Body of pancreas (tissue), 4 donors: ENCODE data around the gene NMT2.

Experiments used
- POLR2A ChIP-seq, 3 donors: fragments of 450-650 bp; IDR thresholded peaks; one replicate each; pipeline ENCODE4 v1.6.1; 2016; ENCODE audit warnings: antibody characterized with exemption in 3 of 3, mild to moderate bottlenecking in 2 of 3
- TF ChIP-seq, protein P1 (sequence below), 7 experiments: fragments of 450-650 bp in 4 of 7; fragments of 200-600 bp in 3 of 7; sonication (generic) in 3 of 7; IDR thresholded peaks; one replicate each; pipeline ENCODE4 v1.5.1; 2016 to 2019; ENCODE audit warnings: antibody characterized with exemption in 7 of 7

DNA sequence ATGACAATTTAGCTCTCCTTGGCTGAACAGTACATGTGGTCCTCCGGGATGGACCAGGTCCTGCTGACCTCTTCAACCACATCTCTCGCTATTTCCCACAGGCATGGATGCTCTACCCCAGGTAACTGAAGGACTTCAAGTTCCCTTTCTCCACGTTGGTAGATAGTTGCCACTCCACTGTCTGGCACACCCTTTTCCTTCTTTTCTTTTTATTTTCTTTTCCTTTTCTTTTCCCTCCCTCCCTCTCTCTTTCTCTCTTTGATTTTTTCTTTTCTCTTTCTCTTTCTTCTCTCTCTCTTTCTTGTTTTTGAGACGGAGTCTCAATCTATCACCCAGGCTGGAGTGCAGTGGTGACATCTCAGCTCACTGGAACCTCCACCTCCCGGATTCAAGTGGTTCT lies 77.1 kb downstream of the NMT2 start:
- no peak for TF ChIP-seq POLR2A (IDR thresholded peaks at IDR 0.05)
- TF ChIP-seq, protein P1, sequence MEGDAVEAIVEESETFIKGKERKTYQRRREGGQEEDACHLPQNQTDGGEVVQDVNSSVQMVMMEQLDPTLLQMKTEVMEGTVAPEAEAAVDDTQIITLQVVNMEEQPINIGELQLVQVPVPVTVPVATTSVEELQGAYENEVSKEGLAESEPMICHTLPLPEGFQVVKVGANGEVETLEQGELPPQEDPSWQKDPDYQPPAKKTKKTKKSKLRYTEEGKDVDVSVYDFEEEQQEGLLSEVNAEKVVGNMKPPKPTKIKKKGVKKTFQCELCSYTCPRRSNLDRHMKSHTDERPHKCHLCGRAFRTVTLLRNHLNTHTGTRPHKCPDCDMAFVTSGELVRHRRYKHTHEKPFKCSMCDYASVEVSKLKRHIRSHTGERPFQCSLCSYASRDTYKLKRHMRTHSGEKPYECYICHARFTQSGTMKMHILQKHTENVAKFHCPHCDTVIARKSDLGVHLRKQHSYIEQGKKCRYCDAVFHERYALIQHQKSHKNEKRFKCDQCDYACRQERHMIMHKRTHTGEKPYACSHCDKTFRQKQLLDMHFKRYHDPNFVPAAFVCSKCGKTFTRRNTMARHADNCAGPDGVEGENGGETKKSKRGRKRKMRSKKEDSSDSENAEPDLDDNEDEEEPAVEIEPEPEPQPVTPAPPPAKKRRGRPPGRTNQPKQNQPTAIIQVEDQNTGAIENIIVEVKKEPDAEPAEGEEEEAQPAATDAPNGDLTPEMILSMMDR (IDR thresholded peaks at IDR 0.05) = no peak
